ENCODE measurements around the gene N4BP2L1.

DNA sequence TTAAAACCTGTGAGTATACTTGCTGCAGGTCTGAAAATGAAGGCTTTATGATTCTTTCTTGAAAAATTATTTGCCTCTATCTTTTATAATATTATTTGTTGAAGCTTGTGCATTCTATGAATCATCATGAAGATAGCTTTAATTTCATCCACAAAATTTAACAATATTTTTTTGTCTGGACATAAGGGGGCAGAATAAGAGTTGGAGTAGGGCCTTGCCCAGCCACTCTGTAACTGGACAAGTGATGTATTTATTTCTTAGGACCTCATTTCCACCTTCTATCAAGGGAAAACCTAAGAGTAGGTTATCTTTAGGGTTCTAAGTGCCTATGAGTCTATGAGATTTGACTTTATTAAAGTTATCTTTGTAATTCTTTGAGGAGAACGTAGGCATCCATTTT lies 49.9 kb downstream of the N4BP2L1 start:
- TF ChIP-seq, protein P1, sequence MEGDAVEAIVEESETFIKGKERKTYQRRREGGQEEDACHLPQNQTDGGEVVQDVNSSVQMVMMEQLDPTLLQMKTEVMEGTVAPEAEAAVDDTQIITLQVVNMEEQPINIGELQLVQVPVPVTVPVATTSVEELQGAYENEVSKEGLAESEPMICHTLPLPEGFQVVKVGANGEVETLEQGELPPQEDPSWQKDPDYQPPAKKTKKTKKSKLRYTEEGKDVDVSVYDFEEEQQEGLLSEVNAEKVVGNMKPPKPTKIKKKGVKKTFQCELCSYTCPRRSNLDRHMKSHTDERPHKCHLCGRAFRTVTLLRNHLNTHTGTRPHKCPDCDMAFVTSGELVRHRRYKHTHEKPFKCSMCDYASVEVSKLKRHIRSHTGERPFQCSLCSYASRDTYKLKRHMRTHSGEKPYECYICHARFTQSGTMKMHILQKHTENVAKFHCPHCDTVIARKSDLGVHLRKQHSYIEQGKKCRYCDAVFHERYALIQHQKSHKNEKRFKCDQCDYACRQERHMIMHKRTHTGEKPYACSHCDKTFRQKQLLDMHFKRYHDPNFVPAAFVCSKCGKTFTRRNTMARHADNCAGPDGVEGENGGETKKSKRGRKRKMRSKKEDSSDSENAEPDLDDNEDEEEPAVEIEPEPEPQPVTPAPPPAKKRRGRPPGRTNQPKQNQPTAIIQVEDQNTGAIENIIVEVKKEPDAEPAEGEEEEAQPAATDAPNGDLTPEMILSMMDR (IDR thresholded peaks at IDR 0.05) = peak in 1 of 6 experiments; percentile 4
- no peak for TF ChIP-seq POLR2A (IDR thresholded peaks at IDR 0.05)

Data from thyroid gland (tissue), 4 donors.